HCEC 1CT (cell line): Measurements from ENCODE around the gene C1orf21.
A peak's percentile ranks its signal among the peaks of the same experiment; 100 is the strongest.

Experiments
- DNase-seq: peaks from one replicate; pipeline ENCODE4 v3.0.0-alpha.2; 2017

C1orf21 gene

GRCh38 chr1:184527402-184527801 is 140.6 kb downstream of the C1orf21 start:
- DNase-seq, result no peak

DNA sequence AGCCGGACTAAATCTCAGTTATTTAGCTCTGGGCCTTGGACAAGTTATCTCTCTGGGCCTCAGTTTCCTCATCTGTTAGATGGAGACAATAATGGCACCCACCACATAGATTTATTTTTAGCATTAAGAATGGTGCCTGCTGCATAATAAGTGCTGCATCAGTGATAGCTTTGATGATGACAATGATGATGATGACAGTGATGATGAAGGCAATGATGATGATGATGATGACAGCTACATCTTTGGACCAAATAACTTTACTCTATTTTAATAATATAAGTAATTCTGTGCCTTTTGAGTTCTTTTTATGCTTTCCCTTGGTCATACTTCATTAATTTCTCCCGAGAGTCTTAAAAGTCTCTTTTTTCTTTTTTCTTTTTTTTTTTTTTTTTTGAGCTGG is 143.4 kb downstream of the C1orf21 start:
- DNase-seq, result no peak

- no peak for DNase-seq
Measured at GRCh38 chr1:184531296-184531695, 144.5 kb downstream of the C1orf21 start.

DNA sequence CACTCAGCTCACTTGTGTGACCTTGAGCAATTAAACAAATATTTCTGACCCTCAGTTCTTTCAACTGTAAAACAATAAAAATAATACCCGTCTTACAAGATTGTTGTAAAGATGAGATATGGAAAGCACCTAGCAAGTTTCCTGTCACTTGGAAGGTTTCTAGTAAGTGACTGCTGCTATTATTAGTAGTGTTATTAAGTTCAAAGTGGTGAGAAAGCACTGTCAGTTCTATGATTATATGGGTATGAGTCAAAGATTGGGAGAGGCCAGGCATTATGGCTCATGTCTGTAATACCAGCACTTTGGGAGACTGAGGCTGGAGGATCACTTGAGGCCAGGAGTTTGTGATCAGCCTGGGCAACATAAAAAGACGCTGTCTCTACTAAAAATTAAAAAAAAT is 145.4 kb downstream of the C1orf21 start:
- no peak for DNase-seq

- DNase-seq, result no peak
Measured at GRCh38 chr1:184533049-184533448, 146.2 kb downstream of the C1orf21 start.

DNA sequence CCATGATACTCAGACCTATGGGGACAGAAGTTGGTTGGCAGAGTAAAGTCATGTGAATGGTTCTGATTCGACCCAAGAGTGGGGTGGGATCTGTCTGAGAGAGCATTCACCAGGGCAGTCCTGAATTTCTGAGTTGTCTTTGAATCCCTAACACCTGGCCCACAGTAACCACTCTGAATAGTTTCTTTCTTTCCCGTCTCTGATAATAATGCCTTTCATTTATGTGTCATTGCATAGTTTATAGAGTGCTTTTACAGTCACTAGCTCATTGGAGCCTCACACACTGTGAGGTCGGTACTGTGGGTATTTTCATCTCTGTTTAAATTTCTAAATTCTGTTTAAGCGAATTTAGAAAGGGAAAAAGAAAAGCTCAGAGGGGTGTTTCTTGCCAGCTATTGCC is 147.1 kb downstream of the C1orf21 start:
- DNase-seq, result no peak

GRCh38 chr1:184534690-184535089 is 147.9 kb downstream of the C1orf21 start:
- no peak for DNase-seq

- peak; percentile 49 for DNase-seq
Measured at GRCh38 chr1:184535191-184535970, 148.6 kb downstream of the C1orf21 start.

- DNase-seq, result no peak
Measured at GRCh38 chr1:184536246-184536985, 149.6 kb downstream of the C1orf21 start.

- DNase-seq, result no peak
Measured at GRCh38 chr1:184539580-184539979, 152.8 kb downstream of the C1orf21 start.

- DNase-seq, result no peak
Measured at GRCh38 chr1:184541537-184542152, 154.8 kb downstream of the C1orf21 start.

- no peak for DNase-seq
Measured at GRCh38 chr1:184542291-184542690, 155.5 kb downstream of the C1orf21 start.

- no peak for DNase-seq
Measured at GRCh38 chr1:184545601-184546000, 158.8 kb downstream of the C1orf21 start.

GRCh38 chr1:184552446-184552845 is 165.6 kb downstream of the C1orf21 start:
- no peak for DNase-seq

- no peak for DNase-seq
Measured at GRCh38 chr1:184553845-184554244, 167.0 kb downstream of the C1orf21 start.

GRCh38 chr1:184555665-184556641 is 169.1 kb downstream of the C1orf21 start:
- no peak for DNase-seq

DNA sequence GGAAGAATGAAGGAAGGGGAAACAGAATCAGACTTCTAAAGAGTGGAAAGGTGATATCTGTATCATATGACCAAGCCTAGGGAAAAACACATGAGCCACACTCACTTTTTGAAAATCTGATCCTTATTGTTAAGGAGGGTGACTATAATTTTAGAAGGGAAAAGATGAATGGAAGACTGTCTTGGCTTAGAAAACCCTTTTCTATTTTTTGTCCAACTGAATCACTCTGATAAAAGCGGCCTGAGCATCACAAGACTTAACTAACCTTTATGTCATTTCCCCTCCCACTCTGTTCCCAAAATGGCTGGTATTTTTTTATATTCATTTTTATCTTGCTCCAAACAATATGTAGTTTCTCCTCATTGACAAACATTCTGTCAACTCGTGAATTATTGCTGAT is 169.8 kb downstream of the C1orf21 start:
- DNase-seq, result no peak

DNA sequence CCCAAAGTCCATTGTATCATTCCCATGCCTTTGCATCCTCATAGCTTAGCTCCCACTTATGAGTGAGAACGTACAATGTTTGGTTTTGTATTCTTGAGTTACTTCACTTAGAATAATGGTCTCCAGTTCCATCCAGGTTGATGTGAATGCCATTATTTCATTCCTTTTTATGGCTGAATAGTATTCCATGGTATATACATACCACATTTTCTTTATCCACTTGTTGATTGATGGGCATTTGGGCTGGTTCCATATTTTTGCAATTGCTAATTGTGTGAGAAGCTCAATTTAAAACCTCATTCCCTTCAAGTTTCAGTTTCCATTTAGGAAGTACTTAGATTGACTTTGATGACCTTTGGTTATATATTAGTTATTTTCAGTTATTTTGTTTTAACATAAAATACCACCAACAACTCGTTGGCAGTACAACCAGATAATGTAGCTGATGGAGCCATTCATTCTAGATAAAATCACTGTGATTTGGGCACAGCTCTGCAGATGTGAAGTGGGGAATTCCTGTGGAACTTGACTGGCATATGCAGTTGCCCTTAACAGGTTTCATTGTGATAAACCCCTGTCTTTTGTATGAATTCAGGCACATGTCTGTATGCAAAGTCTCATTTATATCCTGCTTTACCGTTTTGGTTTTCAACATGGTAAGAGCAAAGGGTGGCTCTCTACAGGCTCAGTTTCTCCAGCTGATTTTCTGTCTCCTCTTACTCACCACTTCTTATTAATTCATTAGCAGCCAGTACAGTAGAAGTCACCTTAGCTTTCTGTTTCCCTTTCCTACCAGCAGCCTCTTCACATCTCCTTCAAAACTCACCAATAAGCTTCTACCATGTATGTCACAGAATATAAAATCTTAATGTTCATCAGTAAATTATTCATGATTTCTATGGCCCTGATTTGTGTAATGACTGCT is 170.9 kb downstream of the C1orf21 start:
- DNase-seq, result no peak

DNA sequence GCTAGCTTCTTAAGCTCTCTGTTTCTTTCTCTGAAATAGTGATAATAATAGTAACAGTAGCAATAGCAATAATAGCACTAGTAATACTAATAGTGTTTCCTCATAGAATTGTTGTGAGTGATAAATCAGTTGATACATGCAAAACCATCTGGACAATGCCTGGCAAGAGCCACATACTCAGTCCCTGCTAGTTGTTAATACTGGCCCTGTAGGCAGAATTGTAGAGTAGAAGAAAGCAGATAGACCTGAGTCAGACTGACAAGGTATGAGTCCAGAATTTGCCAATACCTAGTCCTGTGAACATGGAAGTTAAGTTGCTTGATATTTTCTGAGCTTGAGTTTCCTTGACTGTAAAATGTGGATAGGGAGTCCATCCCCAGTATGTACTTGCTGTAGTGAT is 171.9 kb downstream of the C1orf21 start:
- no peak for DNase-seq

GRCh38 chr1:184559117-184559713 is 172.4 kb downstream of the C1orf21 start:
- no peak for DNase-seq

- no peak for DNase-seq
Measured at GRCh38 chr1:184562806-184563205, 176.0 kb downstream of the C1orf21 start.
